ENCODE data around the gene ZNF132.

- no peak; the same call in 1 of the 2 replicates for TF ChIP-seq GABPB1 (CRISPR knock-in tag; IDR thresholded peaks at IDR 0.05)
- no peak for TF ChIP-seq CTCF (IDR thresholded peaks at IDR 0.05)
Observed at GRCh38 chr19:58439576-58440554, at the start of gene ZNF132.
